OCI-LY7 (cell line): ENCODE results near the gene SAMM50. TPM values are rescaled to one million over a fixed set of nuclear protein-coding genes. Genes with fewer than 3 reads are reported as not detected.

Experiments used
- BruUV-seq: library from RNA; stranded (reverse); fragments of 400-500 nt; replicated peaks from 2 replicates; lab custom pipeline; 2021; lab: Mats Ljungman, UMichigan
- CTCF ChIA-PET: fragments of 300-600 bp; sonication (Branson Sonifier 250); formaldehyde crosslinking; loops from one replicate; lab custom pipeline; 2022; ENCODE audit warnings: antibody characterized with exemption; ENCODE audit not compliant: unreplicated experiment; lab: Charles Lee
- POLR2A ChIA-PET: fragments of 300-600 bp; sonication (Branson Sonifier 250); formaldehyde crosslinking; loops from one replicate; lab custom pipeline; 2022; ENCODE audit warnings: antibody characterized with exemption; lab: Charles Lee
- DNase-seq: peaks from one replicate; pipeline ENCODE4 v3.0.0-alpha.2; 2015; ENCODE audit warnings: low spot score
- H2AFZ ChIP-seq: fragments of 200-600 bp; sonication (generic), shearing (Covaris generic); 2 replicates; pipeline ENCODE4 v1.6.1; 2014; ENCODE audit warnings: mild to moderate bottlenecking, antibody characterized with exemption, low read length, moderate library complexity
- H3K27ac ChIP-seq: fragments of 200-600 bp; sonication (generic); 2 replicates; pipeline ENCODE4 v1.5.1; 2014; ENCODE audit warnings: mixed run types, low read depth, mild to moderate bottlenecking, moderate library complexity, low read length, inconsistent platforms; ENCODE audit not compliant: poor library complexity, severe bottlenecking
- H3K36me3 ChIP-seq: fragments of 200-600 bp; sonication (generic); 2 replicates; pipeline ENCODE4 v1.6.1; 2014; ENCODE audit warnings: mild to moderate bottlenecking, antibody characterized with exemption, low read length, moderate library complexity, mixed read lengths; ENCODE audit not compliant: insufficient read depth
- H3K4me1 ChIP-seq: fragments of 200-600 bp; sonication (generic); 2 replicates; pipeline ENCODE4 v1.5.1; 2014; ENCODE audit warnings: mild to moderate bottlenecking, low read length; ENCODE audit not compliant: insufficient read depth, poor library complexity, severe bottlenecking
- H3K4me2 ChIP-seq: fragments of 200-600 bp; sonication (generic); 2 replicates; pipeline ENCODE4 v1.6.1; 2014; ENCODE audit warnings: mild to moderate bottlenecking, low read length
- H3K4me3 ChIP-seq: fragments of 200-600 bp; sonication (generic); 2 replicates; pipeline ENCODE4 v1.5.1; 2014; ENCODE audit warnings: mild to moderate bottlenecking, low read depth, low read length; ENCODE audit not compliant: poor library complexity, severe bottlenecking
- H3K79me2 ChIP-seq: fragments of 200-600 bp; sonication (generic); 2 replicates; pipeline ENCODE4 v1.6.1; 2016; ENCODE audit warnings: low read depth, mild to moderate bottlenecking, low read length, moderate library complexity, mixed read lengths; ENCODE audit not compliant: insufficient read depth
- H3K9me2 ChIP-seq: fragments of 200-600 bp; sonication (generic); 2 replicates; pipeline ENCODE4 v1.6.1; 2016; ENCODE audit warnings: mild to moderate bottlenecking, low read length, mixed read lengths; ENCODE audit not compliant: insufficient read depth
- H3K9me3 ChIP-seq: fragments of 200-600 bp; sonication (generic); 2 replicates; pipeline ENCODE4 v1.6.1; 2014; ENCODE audit warnings: mild to moderate bottlenecking, mixed run types, low read length, mixed read lengths
- H4K20me1 ChIP-seq: fragments of 200-600 bp; sonication (generic); 2 replicates; pipeline ENCODE4 v1.6.1; 2014; ENCODE audit warnings: mild to moderate bottlenecking, antibody characterized with exemption, low read length, moderate library complexity, mixed read lengths; ENCODE audit not compliant: insufficient read depth
- CTCF ChIP-seq: fragments of 200-600 bp; sonication (generic); conservative IDR thresholded peaks from 2 replicates; pipeline ENCODE4 v1.5.1; 2014; ENCODE audit warnings: mild to moderate bottlenecking, antibody characterized with exemption, low read length, moderate library complexity, mixed read lengths
- EZH2phosphoT487 ChIP-seq: fragments of 200-600 bp; sonication (generic); IDR thresholded peaks from 2 replicates; pipeline ENCODE4 v1.6.1; 2018; ENCODE audit warnings: low read depth, borderline replicate concordance, mild to moderate bottlenecking, mixed run types, antibody characterized with exemption, low read length, moderate library complexity, mixed read lengths
- intact Hi-C: fragments of 100-400 bp; cut with micrococcal nuclease; formaldehyde crosslinking; loops from one replicate; pipeline ENCODE4 v1.10.0; 2022; ENCODE audit not compliant: unreplicated experiment
- total RNA-seq, 2 experiments: library from RNA; depleted of rRNA in 1 of 2; stranded (reverse); fragments of >200 nt in 1 of 2; shearing (Covaris generic) in 1 of 2; gene quantifications; 2 replicates each; pipeline ENCODE4 v1.2.3, GENCODE V29; 2014 to 2022

SAMM50 gene
- total RNA-seq, 2 experiments from 2014 or later = 34.6 to 72.9 TPM

- no peak overlapping the region for H3K27ac ChIP-seq
- no TSS peak for BruUV-seq
- intact Hi-C loops = no loop called here
- H3K9me3 ChIP-seq = no peaks in the 10 kb centered on the region
- H4K20me1 ChIP-seq = 0 out of 2 replicates have a peak, but pooled peaks cover 4% of the 10 kb centered on the region
- peaks cover 28% of the 10 kb centered on the region for H3K79me2 ChIP-seq
- no peaks in the 10 kb centered on the region for H3K4me1 ChIP-seq
- no peak for TF ChIP-seq CTCF
- TF ChIP-seq EZH2phosphoT487 = no peak
- no peak overlapping the region for H2AFZ ChIP-seq
- no peaks in the 10 kb centered on the region for H3K9me2 ChIP-seq
- no peak for DNase-seq
- ChIA-PET CTCF (no interaction called here), POLR2A (no interaction called here)
- H3K36me3 ChIP-seq = peaks cover 67% of the 10 kb centered on the region
- no peak overlapping the region for H3K4me3 ChIP-seq
- no peak overlapping the region for H3K4me2 ChIP-seq
Observed at GRCh38 chr22:43964314-43964857, 9.1 kb downstream of the SAMM50 start.

GRCh38 chr22:43967069-43967468, 11.8 kb downstream of the SAMM50 start:
- Histone ChIP-seq H3K4me1 (no peaks in the 10 kb centered on the region), H2AFZ (no peak overlapping the region), H3K9me3 (no peaks in the 10 kb centered on the region), H3K4me3 (no peak overlapping the region), H3K36me3 (peaks cover 82% of the 10 kb centered on the region), H4K20me1 (0 out of 2 replicates have a peak, but pooled peaks cover under 1% of the 10 kb centered on the region), H3K79me2 (peaks cover 4% of the 10 kb centered on the region; the same call in 1 of the 2 replicates), H3K9me2 (no peaks in the 10 kb centered on the region), H3K27ac (no peak overlapping the region), H3K4me2 (no peak overlapping the region)
- ChIA-PET CTCF (no interaction called here), POLR2A (no interaction called here)
- TF ChIP-seq CTCF (no peak), EZH2phosphoT487 (no peak)
- intact Hi-C loops = no loop called here
- DNase-seq = no peak
- no TSS peak for BruUV-seq

- Histone ChIP-seq H3K4me3 (no peak overlapping the region), H3K9me3 (no peaks in the 10 kb centered on the region), H3K79me2 (no peaks in the 10 kb centered on the region), H3K9me2 (no peaks in the 10 kb centered on the region), H3K27ac (no peak overlapping the region), H4K20me1 (no peaks in the 10 kb centered on the region), H3K36me3 (peaks cover 90% of the 10 kb centered on the region), H2AFZ (no peak overlapping the region), H3K4me1 (no peaks in the 10 kb centered on the region), H3K4me2 (no peak overlapping the region)
- TF ChIP-seq CTCF (no peak), EZH2phosphoT487 (no peak)
- no TSS peak for BruUV-seq
- intact Hi-C loops = no loop called here
- DNase-seq = no peak
- ChIA-PET CTCF (no interaction called here), POLR2A (no interaction called here)
Observed at GRCh38 chr22:43968614-43969013, 13.4 kb downstream of the SAMM50 start.
